ENCODE measurements around the gene NLRP5. TPM values are rescaled to one million over a fixed set of nuclear protein-coding genes. Genes with fewer than 3 reads are reported as not detected.

The NLRP5 gene
- total RNA-seq, 1 donor from 2014 or later, result not detected

DNA sequence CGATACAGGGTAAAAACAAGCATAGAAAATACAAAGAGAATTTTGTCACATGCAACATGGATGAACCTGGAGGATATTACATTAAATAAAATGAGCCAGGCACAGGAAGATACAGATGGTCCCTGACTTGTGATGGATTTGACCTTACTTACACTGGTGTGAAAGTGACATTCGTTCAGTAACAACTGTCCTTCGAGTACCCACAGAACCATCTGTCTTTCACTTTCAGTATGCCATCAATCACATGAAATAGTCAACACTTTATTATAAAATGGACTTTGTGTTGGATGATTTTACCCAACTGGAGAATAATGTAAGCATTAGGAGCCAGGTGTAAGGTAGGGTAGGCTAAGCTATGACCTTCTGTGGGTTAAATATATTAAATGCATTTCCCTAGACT, 83.1 kb downstream of the NLRP5 start:
- H2AFZ ChIP-seq (ENCODE audit: low read depth, low read length), result no peak overlapping the region
- no peak overlapping the region for H3K4me3 Mint-ChIP-seq (ENCODE audit: unreplicated experiment)
- H3K27ac Mint-ChIP-seq (ENCODE audit: unreplicated experiment), result no peak overlapping the region
- H3K27me3 ChIP-seq (ENCODE audit: insufficient read depth, low read length), result no peaks in the 10 kb centered on the region
- DNase-seq (ENCODE audit: low read depth), result no peak
- no peaks in the 10 kb centered on the region for H3K9me3 ChIP-seq (ENCODE audit: insufficient read depth, low read depth, low read length)
- H3K4me1 ChIP-seq (ENCODE audit: insufficient read depth, low read length), result no peaks in the 10 kb centered on the region
- H3K36me3 Mint-ChIP-seq (ENCODE audit: low read depth, unreplicated experiment), result no peaks in the 10 kb centered on the region
- no peak overlapping the region for H3K27ac ChIP-seq (ENCODE audit: low read depth, low read length)
- H3K27me3 Mint-ChIP-seq (ENCODE audit: low read depth, unreplicated experiment), result peaks cover 23% of the 10 kb centered on the region
- no peaks in the 10 kb centered on the region for H3K36me3 ChIP-seq (ENCODE audit: insufficient read depth, low read length)
- peaks cover 2% of the 10 kb centered on the region for H3K9me3 Mint-ChIP-seq (ENCODE audit: unreplicated experiment)
- H3K4me2 ChIP-seq (ENCODE audit: low read length), result no peak overlapping the region
- TF ChIP-seq EZH2 (IDR thresholded peaks at IDR 0.05; ENCODE audit: insufficient read depth, low read length), result no peak
- TF ChIP-seq, protein P1, sequence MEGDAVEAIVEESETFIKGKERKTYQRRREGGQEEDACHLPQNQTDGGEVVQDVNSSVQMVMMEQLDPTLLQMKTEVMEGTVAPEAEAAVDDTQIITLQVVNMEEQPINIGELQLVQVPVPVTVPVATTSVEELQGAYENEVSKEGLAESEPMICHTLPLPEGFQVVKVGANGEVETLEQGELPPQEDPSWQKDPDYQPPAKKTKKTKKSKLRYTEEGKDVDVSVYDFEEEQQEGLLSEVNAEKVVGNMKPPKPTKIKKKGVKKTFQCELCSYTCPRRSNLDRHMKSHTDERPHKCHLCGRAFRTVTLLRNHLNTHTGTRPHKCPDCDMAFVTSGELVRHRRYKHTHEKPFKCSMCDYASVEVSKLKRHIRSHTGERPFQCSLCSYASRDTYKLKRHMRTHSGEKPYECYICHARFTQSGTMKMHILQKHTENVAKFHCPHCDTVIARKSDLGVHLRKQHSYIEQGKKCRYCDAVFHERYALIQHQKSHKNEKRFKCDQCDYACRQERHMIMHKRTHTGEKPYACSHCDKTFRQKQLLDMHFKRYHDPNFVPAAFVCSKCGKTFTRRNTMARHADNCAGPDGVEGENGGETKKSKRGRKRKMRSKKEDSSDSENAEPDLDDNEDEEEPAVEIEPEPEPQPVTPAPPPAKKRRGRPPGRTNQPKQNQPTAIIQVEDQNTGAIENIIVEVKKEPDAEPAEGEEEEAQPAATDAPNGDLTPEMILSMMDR (IDR thresholded peaks at IDR 0.05; ENCODE audit: insufficient read depth, low read depth, low read length), result no peak
- H3K79me2 ChIP-seq (ENCODE audit: insufficient read depth, low read length), result no peaks in the 10 kb centered on the region
- H3K9ac ChIP-seq (ENCODE audit: low read length), result no peak overlapping the region
- no peak overlapping the region for H3K4me3 ChIP-seq (ENCODE audit: insufficient read depth, low read depth, low read length)
- no peaks in the 10 kb centered on the region for H4K20me1 ChIP-seq (ENCODE audit: insufficient read depth, low read length)
- H3K4me1 Mint-ChIP-seq (ENCODE audit: low read depth, unreplicated experiment), result no peaks in the 10 kb centered on the region
- FAIRE-seq, result no peak

DNA sequence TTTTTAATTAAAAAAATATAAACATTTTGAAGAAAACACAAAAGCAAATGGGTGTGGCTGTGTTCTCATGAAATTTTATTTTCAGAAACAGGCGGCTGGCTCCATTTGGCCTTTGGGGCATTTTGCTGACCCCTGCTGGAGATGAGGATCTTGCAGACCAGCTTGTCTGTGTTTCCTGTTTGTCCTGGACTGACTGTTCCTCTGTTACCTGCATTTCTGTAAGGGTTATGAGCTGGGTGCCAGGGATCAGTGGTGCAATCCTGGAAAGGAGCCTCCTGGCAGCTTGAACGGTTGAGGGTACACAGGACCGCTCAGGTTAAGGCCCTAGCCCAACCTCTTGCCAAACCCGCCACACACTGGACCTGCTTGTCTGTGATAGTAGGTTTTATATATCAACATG, 84.6 kb downstream of the NLRP5 start:
- no peaks in the 10 kb centered on the region for H3K36me3 ChIP-seq (ENCODE audit: insufficient read depth, low read length)
- Mint-ChIP-seq H3K9me3 (ENCODE audit: unreplicated experiment) (no peaks in the 10 kb centered on the region), H3K27me3 (ENCODE audit: low read depth, unreplicated experiment) (peaks cover 21% of the 10 kb centered on the region), H3K4me1 (ENCODE audit: low read depth, unreplicated experiment) (no peaks in the 10 kb centered on the region), H3K4me3 (ENCODE audit: unreplicated experiment) (no peak overlapping the region), H3K27ac (ENCODE audit: unreplicated experiment) (no peak overlapping the region), H3K36me3 (ENCODE audit: low read depth, unreplicated experiment) (no peaks in the 10 kb centered on the region)
- H3K4me1 ChIP-seq (ENCODE audit: insufficient read depth, low read length), result no peaks in the 10 kb centered on the region
- H3K4me2 ChIP-seq (ENCODE audit: low read length), result no peak overlapping the region
- H3K27me3 ChIP-seq (ENCODE audit: insufficient read depth, low read length), result no peaks in the 10 kb centered on the region
- H3K9ac ChIP-seq (ENCODE audit: low read length), result no peak overlapping the region
- H3K27ac ChIP-seq (ENCODE audit: low read depth, low read length), result no peak overlapping the region
- H2AFZ ChIP-seq (ENCODE audit: low read depth, low read length), result no peak overlapping the region
- no peak overlapping the region for H3K4me3 ChIP-seq (ENCODE audit: insufficient read depth, low read depth, low read length)
- DNase-seq (ENCODE audit: low read depth) (no peak), FAIRE-seq (no peak)
- H3K9me3 ChIP-seq (ENCODE audit: insufficient read depth, low read depth, low read length), result no peaks in the 10 kb centered on the region
- TF ChIP-seq EZH2 (IDR thresholded peaks at IDR 0.05; ENCODE audit: insufficient read depth, low read length), result no peak
- TF ChIP-seq, protein P1 (IDR thresholded peaks at IDR 0.05; ENCODE audit: insufficient read depth, low read depth, low read length), result peak; percentile 10
- H4K20me1 ChIP-seq (ENCODE audit: insufficient read depth, low read length), result no peaks in the 10 kb centered on the region
- no peaks in the 10 kb centered on the region for H3K79me2 ChIP-seq (ENCODE audit: insufficient read depth, low read length)

DNA sequence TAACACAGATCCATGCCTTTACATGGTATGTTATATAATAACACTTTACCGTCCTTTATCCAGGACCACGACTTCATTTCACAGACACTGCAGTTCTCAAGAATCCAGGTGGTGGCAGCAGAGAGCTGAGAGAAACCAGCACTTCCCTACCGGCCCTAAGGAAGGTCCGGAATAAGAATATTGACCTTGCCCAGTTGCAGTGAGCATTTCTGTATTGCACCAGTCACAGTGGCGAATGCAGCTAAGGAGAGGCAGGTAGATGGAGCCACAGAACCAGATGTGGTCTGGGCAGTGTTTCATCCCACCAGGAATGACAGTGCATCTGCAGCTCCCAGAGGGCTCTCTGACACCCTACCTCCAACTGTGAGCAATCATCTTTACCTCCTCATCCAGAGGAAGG, 89.9 kb downstream of the NLRP5 start:
- no peaks in the 10 kb centered on the region for H3K36me3 ChIP-seq (ENCODE audit: insufficient read depth, low read length)
- H3K9ac ChIP-seq (ENCODE audit: low read length), result no peak overlapping the region
- Mint-ChIP-seq H3K4me1 (ENCODE audit: low read depth, unreplicated experiment) (peaks cover 2% of the 10 kb centered on the region), H3K36me3 (ENCODE audit: low read depth, unreplicated experiment) (no peaks in the 10 kb centered on the region), H3K4me3 (ENCODE audit: unreplicated experiment) (no peak overlapping the region), H3K9me3 (ENCODE audit: unreplicated experiment) (peaks cover 2% of the 10 kb centered on the region), H3K27ac (ENCODE audit: unreplicated experiment) (no peak overlapping the region), H3K27me3 (ENCODE audit: low read depth, unreplicated experiment) (peaks cover 13% of the 10 kb centered on the region)
- no peaks in the 10 kb centered on the region for H3K79me2 ChIP-seq (ENCODE audit: insufficient read depth, low read length)
- no peak overlapping the region for H2AFZ ChIP-seq (ENCODE audit: low read depth, low read length)
- H4K20me1 ChIP-seq (ENCODE audit: insufficient read depth, low read length), result no peaks in the 10 kb centered on the region
- DNase-seq (ENCODE audit: low read depth) (no peak), FAIRE-seq (peak; percentile 72)
- no peaks in the 10 kb centered on the region for H3K9me3 ChIP-seq (ENCODE audit: insufficient read depth, low read depth, low read length)
- TF ChIP-seq EZH2 (IDR thresholded peaks at IDR 0.05; ENCODE audit: insufficient read depth, low read length), result no peak
- TF ChIP-seq, protein P1 (IDR thresholded peaks at IDR 0.05; ENCODE audit: insufficient read depth, low read depth, low read length), result peak; percentile 83
- H3K27me3 ChIP-seq (ENCODE audit: insufficient read depth, low read length), result no peaks in the 10 kb centered on the region
- no peak overlapping the region for H3K27ac ChIP-seq (ENCODE audit: low read depth, low read length)
- no peak overlapping the region for H3K4me2 ChIP-seq (ENCODE audit: low read length)
- H3K4me3 ChIP-seq (ENCODE audit: insufficient read depth, low read depth, low read length), result no peak overlapping the region
- H3K4me1 ChIP-seq (ENCODE audit: insufficient read depth, low read length), result peaks cover 8% of the 10 kb centered on the region
